ENCODE data around the gene PCDHGA3.
"Not testable (repeated sequence)": the region's sequence is repeated elsewhere in the genome, so short reads cannot be mapped to it uniquely, and the experiment has no call there.

The PCDHGA3 gene

DNA sequence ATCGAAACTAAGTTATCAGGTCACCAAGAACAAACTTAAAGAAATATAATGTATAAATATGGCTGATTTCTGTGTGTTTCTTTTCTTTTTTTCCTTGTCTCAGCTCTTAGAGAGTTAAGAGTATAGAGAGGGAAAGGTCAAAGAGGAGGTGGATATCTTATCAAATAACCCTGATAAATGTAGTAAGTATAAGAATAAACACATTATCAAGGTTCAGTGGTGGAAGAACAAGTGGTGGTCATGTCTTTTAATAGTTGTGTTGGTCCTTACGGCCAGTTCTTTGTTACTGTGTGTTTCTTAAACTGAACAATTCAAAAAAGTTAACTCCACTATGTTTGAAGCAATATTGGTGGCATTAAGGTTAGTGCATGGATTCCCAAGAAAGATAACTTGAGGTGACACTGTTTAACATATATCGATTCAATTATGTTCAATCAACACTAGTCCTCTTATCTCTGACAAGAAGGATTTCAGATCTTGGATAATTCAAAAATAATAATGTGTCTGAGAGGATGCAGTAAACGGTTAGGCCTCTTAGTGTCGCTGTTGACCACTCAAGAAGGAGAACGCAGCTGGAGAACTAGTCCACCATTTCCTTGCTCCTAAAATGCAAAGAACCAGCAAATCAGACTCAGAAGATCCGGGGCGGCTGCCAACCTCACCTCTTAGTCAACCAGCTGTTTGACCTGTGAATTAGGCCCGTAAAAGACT lies at the start of gene PCDHGA3:
TSS of gene PCDHGA3 (plus strand) at position 588 of the 711 bp plus-strand sequence. CDS start 205 bp downstream, outside the sequence.
- DNase-seq: no peak

DNA sequence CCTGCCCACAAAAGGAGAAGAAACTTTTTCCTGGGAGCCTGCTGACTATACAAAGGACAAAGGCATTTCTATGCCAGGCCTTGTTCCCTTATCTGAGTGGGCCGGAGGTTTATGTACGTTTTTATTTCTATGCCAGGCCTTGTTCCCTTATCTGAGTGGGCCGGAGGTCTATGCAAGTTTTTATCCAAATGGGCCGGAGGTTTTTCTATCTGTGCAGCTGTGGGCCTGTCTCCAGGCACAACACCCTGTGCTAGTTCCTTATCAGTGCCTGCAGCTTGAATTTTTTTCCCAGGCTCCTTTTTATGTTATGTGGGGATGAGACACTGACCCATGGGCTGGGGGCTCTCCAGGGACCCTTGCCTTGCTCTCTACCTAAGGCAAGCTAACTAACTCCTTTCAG lies 45.3 kb upstream of the PCDHGA3 start:
- no peak for DNase-seq

DNA sequence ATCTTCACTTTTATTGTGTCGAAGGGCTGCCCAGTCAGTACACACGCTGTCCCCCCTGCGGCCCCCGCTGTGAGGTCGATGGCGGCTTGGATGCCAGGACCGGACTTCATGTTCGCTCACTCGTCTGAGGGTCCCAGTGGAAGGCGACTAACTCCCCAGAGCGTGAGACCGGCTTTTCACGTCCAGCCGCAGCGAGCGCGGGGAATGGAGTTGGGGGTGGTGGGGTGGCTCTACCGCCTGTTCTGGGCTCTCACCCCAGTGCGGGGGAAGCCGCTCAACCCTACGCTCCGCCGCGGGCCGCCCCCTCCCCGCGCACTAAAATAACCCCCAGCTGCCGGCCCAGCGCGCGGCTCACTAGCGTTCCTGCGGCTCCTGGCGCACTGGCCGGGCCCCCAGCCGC lies 39.9 kb upstream of the PCDHGA3 start, which contains the start of gene SLC25A2:
TSS of gene SLC25A2 (minus strand) at position 294 of the 400 bp plus-strand sequence. CDS start at position 110, 184 bp downstream.
- DNase-seq: no peak

DNA sequence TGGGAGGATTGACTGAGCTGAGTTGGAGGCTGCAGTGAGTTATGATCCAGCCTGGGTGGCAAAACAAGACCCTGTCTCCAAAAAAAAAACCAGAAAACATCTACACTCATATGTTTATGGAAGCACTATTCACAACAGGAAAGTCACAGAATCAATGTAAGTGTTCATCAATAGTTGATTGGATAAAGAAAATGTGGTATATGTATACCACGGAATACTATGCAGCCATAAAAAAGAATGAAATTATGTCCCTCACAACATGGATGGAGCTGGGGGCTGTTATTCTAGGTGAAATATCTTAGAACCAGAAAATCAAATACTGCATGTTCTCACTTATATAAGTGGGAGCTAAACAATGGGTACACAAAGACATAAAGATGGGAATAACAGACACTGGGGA lies 37.0 kb upstream of the PCDHGA3 start:
- DNase-seq: no peak

DNA sequence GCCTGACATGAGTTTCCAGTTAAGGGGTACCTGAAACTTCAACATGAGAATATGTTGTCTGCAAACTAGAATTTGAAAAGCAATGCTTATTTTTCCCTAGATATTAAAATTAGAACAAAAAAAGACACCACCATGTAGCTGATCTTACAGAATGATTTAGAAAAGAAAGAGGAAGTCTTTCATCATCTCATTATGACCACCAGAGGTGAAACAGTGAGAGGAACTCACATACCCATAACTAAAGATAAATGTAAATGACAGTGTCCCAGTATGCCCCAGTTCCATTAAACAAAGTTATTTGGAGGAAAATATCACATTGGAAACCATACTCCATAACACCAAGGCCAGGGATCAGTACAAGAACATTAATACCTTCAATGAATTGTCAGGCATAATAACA lies 29.9 kb upstream of the PCDHGA3 start:
- no peak for DNase-seq

DNA sequence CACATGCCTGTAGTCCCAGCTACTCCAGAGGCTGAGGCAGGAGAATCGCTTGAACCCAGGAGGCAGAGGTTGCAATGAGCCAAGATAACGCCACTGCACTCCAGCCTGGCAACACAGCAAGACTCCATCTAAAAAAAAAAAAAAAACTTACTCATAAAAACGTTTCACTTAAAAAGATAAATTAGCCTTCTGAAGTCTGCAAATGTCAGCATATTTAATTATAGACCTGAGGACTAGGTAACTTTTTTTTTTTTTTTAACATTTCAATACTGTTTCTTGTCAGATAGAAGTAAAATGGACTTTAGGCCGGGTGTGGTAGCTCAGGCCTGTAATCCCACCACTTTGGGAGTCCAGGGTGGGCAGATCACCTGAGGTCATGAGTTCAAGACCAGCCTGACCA lies 26.7 kb upstream of the PCDHGA3 start:
- not testable (repeated sequence) for DNase-seq

DNA sequence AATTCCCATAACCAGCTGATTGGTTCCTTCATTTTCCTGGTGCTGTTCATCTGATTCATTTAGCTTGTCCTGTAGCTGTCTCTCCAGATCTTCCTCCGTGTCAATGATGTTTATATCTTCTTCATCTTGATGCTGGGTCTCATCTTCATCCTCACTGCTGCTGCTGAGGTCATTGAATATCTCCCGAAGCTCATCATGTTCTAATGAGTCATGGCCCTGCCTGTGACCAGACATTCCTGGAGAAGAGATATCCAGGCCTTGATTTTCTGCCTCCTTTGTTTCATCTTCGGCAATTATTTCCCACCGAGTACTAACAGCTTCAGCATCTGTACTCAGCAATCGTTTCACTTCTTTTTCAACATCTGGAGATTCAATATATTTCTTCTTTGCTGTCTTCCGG lies 24.4 kb upstream of the PCDHGA3 start:
- DNase-seq: no peak

DNA sequence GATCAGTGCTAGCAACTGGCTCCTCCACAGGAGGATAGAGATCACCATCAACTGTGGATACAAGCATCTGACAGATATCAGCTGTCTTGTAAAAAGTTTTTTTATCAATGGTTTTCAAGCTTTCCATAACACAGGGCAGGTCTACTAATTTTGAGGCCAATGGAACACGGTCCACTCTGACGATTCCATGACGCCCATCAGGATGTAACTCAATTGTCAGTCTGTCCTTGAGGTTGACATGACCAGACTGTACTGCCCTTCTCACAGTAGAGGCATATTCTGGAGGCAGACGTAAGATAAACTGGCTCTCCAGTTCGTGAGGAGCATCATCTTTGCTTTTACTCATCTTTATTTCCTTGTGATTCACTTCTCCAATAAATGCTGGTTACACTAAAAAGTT lies 23.9 kb upstream of the PCDHGA3 start:
- no peak for DNase-seq

DNA sequence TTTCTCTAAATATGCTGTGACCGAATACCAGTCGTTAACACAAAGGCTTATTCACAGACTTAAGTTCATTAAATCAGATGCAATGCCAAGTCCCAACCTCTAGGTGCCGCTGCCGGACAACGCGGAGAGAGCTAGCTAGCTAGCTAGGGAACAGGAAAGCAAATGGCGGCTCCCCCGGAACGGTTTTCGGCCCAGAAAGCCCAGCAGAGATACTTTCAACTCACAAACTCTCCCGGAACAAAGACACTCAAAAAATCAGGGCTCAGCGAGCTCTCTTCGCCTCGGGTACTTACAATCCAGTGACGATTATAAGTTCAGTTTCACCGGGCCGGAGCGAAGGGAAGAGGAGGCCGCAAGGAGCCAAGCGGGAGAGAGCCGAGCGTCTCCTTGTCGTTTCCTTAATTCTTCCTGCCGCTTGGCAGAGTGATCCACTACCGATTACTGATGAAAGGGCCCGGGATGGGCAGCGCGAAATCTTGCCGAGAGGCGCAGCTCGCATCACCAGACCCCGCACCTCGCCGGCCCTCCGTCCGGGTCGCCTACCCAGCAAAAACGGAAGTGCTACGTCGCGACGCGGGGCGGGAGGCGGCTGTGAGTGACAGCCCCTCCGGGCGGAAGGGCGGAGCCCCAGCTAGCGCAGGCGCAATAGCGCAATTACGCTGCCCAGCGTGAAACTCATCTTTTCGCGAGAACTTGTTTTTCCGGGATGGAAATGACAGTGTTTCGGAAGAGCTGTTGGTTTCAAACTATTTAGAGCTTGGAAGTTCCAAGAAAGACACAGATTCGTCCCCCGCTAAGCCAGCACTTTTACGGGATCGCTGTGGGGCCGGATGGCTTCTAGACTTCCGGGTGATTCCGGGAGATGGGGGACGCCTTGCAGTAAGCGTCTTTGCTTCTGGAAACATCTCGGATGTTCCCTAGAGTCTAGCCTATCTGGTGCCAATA lies 23.1 kb upstream of the PCDHGA3 start, which contains the start of gene TAF7:
TSS of gene TAF7 (minus strand) at position 560 of the 945 bp plus-strand sequence. CDS start 740 bp downstream, outside the sequence.
- peak; percentile 83 to 95 (median 87) for DNase-seq

DNA sequence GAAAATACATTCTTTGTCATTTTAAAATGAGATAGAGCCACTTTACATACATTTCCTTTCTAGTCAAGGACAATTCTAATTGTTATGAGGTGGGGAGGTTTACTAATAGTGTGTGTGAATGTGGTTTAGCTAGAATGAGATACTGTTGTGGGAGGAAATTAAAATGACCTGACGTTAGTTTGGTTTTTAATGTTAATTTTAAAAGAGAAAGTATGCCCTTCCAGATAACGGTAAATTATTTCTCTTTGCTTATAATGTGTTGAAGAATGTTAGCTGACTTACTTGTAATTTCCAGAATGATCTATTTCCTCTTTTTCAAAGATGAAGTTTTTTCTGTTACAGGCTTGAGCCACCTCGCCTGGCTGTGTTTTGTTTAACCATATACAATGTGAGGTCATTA lies 21.4 kb upstream of the PCDHGA3 start:
- DNase-seq: no peak

DNA sequence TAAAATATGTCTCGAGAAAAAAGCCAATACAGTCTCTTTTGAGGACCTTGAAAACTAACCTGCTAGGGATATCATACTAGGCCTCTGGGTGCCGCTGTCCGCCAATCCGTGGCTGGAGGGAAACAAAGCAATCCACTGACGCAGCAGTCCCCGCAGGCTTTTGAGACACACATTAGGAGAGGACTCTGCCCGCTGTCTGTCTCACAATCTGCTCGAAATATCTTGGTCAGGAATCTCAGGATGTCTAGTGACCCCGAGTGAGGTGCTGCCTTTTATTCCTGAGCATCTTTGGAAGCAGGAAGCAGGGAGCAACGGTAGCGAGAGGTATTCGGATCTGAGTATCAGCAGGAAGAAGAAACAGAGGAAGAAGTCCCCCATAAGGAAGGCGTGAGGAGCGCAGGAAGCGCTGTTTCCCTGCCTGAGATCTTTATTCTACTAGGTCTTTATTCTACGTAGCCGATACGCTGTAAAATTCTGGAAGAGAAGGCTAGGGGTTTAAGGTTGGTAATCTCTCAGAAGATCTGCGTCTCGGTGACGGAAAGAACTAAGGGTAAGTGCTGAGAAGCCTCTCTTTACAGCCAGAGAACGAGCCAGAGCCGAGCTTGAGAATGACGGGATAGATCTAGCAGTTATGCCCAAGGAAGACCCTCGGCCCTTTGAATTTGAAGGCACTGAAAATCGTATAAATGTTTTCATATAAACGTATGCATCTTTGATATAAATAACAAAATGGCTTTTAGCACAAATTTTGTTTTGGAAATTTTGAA lies 17.4 kb upstream of the PCDHGA3 start:
- DNase-seq: peak; percentile 24 to 73 (median 54)

DNA sequence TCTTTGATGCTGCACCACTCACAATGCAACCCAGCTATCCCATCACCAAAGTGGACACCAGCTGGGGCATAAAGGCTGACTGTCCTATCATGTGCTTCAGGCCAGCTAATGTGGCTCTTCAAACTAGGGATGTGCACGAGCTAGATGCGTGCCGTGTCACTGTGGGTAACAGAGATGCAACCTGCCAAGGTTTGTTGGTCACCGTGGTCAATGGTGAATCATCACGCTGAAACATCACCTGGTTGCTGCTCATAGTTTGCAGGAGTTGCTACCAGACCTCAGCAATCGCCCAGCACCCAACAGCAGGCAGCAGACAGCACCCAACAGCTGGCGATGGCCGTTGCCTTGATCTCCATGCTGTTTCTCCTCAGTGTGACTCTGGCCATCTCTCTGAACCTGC lies 15.4 kb upstream of the PCDHGA3 start:
- no peak for DNase-seq

DNA sequence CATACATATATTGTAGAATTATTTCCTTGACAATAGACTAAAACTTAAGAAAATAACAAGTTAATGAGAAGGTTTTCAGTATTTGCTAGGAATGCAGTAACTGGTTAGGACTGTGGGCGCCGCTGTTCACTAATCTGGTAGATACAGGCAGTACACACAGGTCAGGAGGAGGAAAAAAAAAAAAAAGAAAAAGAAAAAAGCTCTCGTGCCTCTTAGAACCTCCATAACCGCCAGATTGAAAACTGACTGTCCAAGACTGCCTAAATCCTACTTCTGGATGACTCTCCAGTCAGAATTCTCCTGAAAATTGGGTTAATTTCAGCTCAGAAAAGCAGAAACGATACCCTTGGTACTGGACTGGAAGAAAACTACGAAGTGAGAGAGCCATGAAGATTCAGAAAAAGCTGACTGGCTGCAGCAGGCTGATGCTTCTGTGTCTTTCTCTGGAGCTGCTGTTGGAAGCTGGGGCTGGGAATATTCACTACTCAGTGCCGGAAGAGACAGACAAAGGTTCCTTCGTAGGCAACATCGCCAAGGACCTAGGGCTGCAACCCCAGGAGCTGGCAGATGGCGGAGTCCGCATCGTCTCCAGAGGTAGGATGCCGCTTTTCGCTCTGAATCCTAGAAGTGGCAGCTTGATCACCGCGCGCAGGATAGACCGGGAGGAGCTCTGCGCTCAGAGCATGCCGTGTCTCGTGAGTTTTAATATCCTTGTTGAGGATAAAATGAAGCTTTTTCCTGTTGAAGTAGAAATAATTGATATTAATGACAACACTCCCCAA lies 13.1 kb upstream of the PCDHGA3 start, which contains the start of gene PCDHGA1:
TSS of gene PCDHGA1 (plus strand) at position 216 of the 782 bp plus-strand sequence.
- peak in 1 of 6 experiments; percentile 8 for DNase-seq

DNA sequence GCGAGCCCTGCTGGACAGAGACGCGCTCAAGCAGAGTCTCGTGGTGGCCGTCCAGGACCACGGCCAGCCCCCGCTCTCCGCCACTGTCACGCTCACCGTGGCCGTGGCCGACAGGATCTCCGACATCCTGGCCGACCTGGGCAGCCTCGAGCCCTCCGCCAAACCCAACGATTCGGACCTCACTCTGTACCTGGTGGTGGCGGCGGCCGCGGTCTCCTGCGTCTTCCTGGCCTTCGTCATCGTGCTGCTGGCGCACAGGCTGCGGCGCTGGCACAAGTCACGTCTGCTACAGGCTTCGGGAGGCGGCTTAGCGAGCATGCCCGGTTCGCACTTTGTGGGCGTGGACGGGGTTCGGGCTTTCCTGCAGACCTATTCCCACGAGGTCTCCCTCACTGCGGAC lies 11.1 kb upstream of the PCDHGA3 start:
- DNase-seq: not testable (repeated sequence)

DNA sequence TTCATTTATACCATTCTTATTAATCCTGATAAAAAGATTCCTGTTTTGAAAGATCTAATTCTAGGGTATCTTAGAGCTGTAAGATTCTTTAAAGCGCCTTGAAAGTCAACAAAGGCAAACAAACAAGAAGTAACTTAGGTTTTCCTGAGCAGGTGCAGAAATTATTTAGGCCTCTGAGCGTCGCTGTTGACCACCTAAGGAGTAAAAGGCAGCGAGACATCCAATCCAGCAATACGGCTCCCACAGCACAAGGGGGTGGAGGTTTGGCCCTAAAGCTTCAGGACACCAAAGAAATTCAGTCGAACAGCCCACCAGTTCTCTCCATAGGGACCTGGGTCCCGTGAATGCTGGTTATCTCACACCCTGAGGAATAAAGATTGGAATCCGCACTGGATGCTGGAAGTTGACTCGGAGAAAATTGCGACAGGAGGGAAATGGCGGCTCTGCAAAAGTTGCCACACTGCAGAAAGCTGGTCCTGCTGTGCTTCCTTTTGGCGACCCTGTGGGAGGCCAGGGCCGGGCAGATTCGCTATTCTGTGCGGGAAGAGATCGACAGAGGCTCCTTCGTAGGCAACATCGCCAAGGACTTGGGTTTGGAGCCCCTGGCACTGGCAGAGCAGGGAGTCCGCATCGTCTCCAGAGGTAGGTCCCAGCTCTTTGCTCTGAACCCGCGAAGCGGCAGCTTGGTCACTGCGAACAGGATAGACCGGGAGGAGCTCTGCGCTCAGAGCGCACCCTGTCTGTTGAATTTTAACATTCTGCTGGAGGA lies 4.9 kb upstream of the PCDHGA3 start, which contains the start of gene PCDHGA2:
TSS of gene PCDHGA2 (plus strand) at position 223 of the 769 bp plus-strand sequence.
- DNase-seq: no peak

DNA sequence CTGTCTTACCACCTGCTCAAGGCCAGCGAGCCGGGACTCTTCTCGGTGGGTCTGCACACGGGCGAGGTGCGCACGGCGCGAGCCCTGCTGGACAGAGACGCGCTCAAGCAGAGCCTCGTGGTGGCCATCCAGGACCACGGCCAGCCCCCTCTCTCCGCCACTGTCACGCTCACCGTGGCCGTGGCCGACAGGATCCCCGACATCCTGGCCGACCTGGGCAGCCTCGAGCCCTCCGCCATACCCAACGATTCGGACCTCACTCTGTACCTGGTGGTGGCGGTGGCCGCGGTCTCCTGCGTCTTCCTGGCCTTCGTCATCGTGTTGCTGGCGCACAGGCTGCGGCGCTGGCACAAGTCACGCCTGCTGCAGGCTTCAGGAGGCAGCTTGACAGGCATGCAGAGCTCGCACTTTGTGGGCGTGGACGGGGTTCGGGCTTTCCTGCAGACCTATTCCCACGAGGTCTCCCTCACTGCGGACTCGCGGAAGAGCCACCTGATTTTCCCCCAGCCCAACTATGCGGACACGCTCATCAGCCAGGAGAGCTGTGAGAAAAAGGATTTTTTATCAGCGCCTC lies 2.8 kb upstream of the PCDHGA3 start:
- not testable (repeated sequence) for DNase-seq

DNA sequence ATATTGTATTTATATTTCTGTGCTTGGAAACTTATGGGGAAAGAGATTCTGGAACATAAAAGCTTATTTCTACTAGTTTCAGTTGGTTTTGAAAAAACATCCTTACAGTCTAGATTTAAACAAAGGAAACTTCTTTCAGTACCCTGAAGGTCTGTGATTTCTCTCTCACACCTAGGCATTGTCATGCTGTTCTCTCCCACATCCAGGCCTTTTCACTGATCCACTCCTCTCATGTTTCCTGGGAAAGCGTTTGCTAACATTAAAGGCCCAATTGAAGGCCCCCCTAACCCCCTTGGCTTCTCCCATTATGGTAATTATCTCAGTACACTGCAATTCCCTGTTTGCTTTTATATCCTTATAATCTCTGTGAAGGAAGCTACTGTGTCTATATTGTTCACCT lies 856 bp upstream of the PCDHGA3 start:
- DNase-seq: no peak

DNA sequence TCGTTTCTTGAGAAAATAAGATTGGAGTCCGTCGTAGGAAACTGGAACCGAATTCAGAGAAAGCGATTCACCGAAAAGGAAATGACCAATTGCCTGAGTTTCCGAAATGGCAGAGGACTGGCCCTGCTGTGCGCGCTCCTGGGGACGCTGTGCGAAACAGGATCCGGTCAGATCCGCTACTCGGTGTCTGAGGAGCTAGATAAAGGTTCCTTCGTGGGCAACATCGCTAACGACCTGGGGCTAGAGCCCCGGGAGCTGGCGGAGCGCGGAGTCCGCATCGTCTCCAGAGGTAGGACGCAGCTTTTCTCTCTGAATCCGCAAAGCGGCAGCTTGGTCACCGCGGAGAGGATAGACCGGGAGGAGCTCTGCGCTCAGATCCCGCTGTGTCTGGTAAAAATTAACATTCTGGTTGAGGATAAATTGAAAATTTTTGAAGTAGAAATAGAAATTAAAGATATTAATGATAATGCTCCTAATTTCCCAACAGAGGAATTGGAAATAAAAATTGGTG lies 379 bp downstream of the PCDHGA3 start:
- DNase-seq: no peak

DNA sequence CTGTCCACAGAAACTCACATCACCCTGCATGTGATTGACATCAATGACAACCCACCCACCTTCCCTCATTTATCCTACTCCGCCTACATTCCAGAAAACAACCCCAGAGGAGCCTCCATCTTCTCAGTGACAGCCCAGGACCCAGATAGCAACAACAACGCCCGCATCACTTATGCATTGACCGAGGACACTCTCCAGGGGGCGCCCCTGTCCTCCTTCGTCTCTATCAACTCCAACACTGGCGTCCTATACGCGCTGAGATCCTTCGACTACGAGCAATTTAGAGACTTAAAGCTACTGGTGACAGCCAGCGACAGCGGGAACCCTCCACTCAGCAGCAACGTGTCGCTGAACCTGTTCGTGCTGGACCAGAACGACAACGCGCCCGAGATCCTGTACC lies 1.7 kb downstream of the PCDHGA3 start:
- DNase-seq: no peak

DNA sequence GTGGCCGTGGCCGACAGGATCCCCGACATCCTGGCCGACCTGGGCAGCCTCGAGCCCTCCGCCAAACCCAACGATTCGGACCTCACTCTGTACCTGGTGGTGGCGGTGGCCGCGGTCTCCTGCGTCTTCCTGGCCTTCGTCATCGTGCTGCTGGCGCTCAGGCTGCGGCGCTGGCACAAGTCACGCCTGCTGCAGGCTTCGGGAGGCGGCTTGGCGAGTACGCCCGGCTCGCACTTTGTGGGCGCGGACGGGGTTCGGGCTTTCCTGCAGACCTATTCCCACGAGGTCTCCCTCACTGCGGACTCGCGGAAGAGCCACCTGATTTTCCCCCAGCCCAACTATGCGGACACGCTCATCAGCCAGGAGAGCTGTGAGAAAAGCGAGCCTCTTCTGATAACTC lies 2.4 kb downstream of the PCDHGA3 start:
- DNase-seq: not testable (repeated sequence)

All from stimulated activated naive CD4-positive, alpha-beta T cell (primary cell).